ENCODE measurements around the gene ARAP2. TPM values are rescaled to one million over a fixed set of nuclear protein-coding genes. Genes with fewer than 3 reads are reported as not detected.

The ARAP2 gene
- total and polyA plus RNA-seq, 2 experiments from 2014 or later = 0.92 to 4.8 TPM

GRCh38 chr4:36056136-36056535 lies 188.2 kb downstream of the ARAP2 start:
- Histone ChIP-seq H3K27me3 (ENCODE audit: insufficient read depth) (no peaks in the 10 kb centered on the region), H2AFZ (no peak overlapping the region), H3F3A (replicated peaks; ENCODE audit: low read depth) (no peaks in the 10 kb centered on the region), H3K4me3 (no peak overlapping the region), H3K4me1 (ENCODE audit: insufficient read depth) (peaks cover 8% of the 10 kb centered on the region; the same call in 1 of the 2 replicates), H3K36me3 (ENCODE audit: insufficient read depth) (no peaks in the 10 kb centered on the region), H3K79me2 (replicated peaks; ENCODE audit: insufficient read depth) (no peaks in the 10 kb centered on the region), H3K4me2 (no peak overlapping the region), H3K27ac (ENCODE audit: low read depth) (no peak overlapping the region), H4K20me1 (replicated peaks; ENCODE audit: insufficient read depth) (no peaks in the 10 kb centered on the region), H3K9me2 (ENCODE audit: insufficient read depth) (0 out of 2 replicates have a peak, but pooled peaks cover under 1% of the 10 kb centered on the region)
- ATAC-seq (no peak), DNase-seq (ENCODE audit: low spot score) (no peak)
- peaks cover 10% of the 10 kb centered on the region; the same call in 2 of the 3 replicates for H3K4me1 Mint-ChIP-seq
- H3K9me3 Mint-ChIP-seq = no peaks in the 10 kb centered on the region
- no peaks in the 10 kb centered on the region for H3K36me3 Mint-ChIP-seq (ENCODE audit: low read depth)
- H3K27me3 Mint-ChIP-seq (ENCODE audit: insufficient read depth, low read depth, poor library complexity) = peaks cover under 1% of the 10 kb centered on the region
- H3K27ac Mint-ChIP-seq = no peak overlapping the region
- TF ChIP-seq POLR2AphosphoS5 (IDR thresholded peaks at IDR 0.05; ENCODE audit: low read depth) = no peak
- TF ChIP-seq ZNF462 (CRISPR knock-in tag; IDR thresholded peaks at IDR 0.05) = no peak
- TF ChIP-seq NANOG (IDR thresholded peaks at IDR 0.05; ENCODE audit: borderline replicate concordance) = no peak
- TF ChIP-seq CREB1 (CRISPR knock-in tag; IDR thresholded peaks at IDR 0.05; ENCODE audit: low read depth) = no peak
- no peak for TF ChIP-seq JUNB (IDR thresholded peaks at IDR 0.05; ENCODE audit: unreplicated experiment)
- no peak for TF ChIP-seq ZNF331 (CRISPR knock-in tag; IDR thresholded peaks at IDR 0.05; ENCODE audit: low read depth)
- no peak for TF ChIP-seq ETS1 (IDR thresholded peaks at IDR 0.05)
- no peak for TF ChIP-seq EZH2 (IDR thresholded peaks at IDR 0.05; ENCODE audit: low read depth, unreplicated experiment)
- TF ChIP-seq CTCF (conservative IDR thresholded peaks at IDR 0.05; ENCODE audit: low read depth in 2 of 2) = no peak
- TF ChIP-seq EZH2phosphoT487 (IDR thresholded peaks at IDR 0.05; ENCODE audit: unreplicated experiment) = no peak
- no peak for TF ChIP-seq STAT1 (IDR thresholded peaks at IDR 0.05; ENCODE audit: unreplicated experiment)
- TF ChIP-seq ZNF114 (CRISPR knock-in tag; IDR thresholded peaks at IDR 0.05) = no peak
- no peak for TF ChIP-seq REST (IDR thresholded peaks at IDR 0.05; ENCODE audit: unreplicated experiment)
- H3K4me3 Mint-ChIP-seq = no peak overlapping the region

Data from GM23338 (cell line).